PC-9 (cell line): ENCODE results near the gene CARHSP1. TPM values are rescaled to one million over a fixed set of nuclear protein-coding genes. Genes with fewer than 3 reads are reported as not detected.

Experiments
- BruUV-seq: library from RNA; stranded (reverse); fragments of 400-500 nt; replicated peaks from 2 replicates; lab custom pipeline; 2021; lab: Mats Ljungman, UMichigan
- CTCF ChIA-PET: fragments of 300-600 bp; sonication (Branson Sonifier 250); formaldehyde crosslinking; loops from one replicate; lab custom pipeline; 2022; ENCODE audit warnings: antibody characterized with exemption; lab: Charles Lee
- POLR2A ChIA-PET: fragments of 300-600 bp; sonication (Branson Sonifier 250); formaldehyde crosslinking; loops from one replicate; lab custom pipeline; 2022; ENCODE audit warnings: antibody characterized with exemption; ENCODE audit not compliant: unreplicated experiment; lab: Charles Lee
- DNase-seq, 2 experiments: peaks; one replicate each; pipeline versions ENCODE4 v3.0.0 to v3.0.0-alpha.2; 2015 to 2022; ENCODE audit warnings: mixed read lengths in 1 of 2
- H2AFZ ChIP-seq: fragments of 200-600 bp; sonication (generic); 2 replicates; pipeline ENCODE4 v1.8.1; 2017; ENCODE audit warnings: antibody characterized with exemption
- H3F3A ChIP-seq: fragments of 200-600 bp; sonication (generic); 2 replicates; pipeline ENCODE4 v1.8.1; 2017; ENCODE audit warnings: antibody characterized with exemption, mild to moderate bottlenecking, low read depth; ENCODE audit not compliant: insufficient read depth
- H3K27ac ChIP-seq: fragments of 200-600 bp; sonication (generic); 2 replicates; pipeline ENCODE4 v1.6.1; 2016; ENCODE audit warnings: mixed run types
- H3K27me3 ChIP-seq: fragments of 200-600 bp; sonication (generic); 2 replicates; pipeline ENCODE4 v1.6.1; 2016; ENCODE audit warnings: low read depth, mixed run types; ENCODE audit not compliant: insufficient read depth
- H3K36me3 ChIP-seq: fragments of 200-600 bp; sonication (generic); 2 replicates; pipeline ENCODE4 v1.6.1; 2016; ENCODE audit warnings: low read depth, mixed run types
- H3K4me1 ChIP-seq: fragments of 200-600 bp; sonication (generic); replicated peaks from 2 replicates; pipeline ENCODE4 v1.6.1; 2016; ENCODE audit warnings: mixed run types; ENCODE audit not compliant: insufficient read depth
- H3K4me2 ChIP-seq: fragments of 200-600 bp; sonication (generic); 2 replicates; pipeline ENCODE4 v1.6.1; 2017; ENCODE audit warnings: mixed run types
- H3K4me3 ChIP-seq: fragments of 200-600 bp; sonication (generic); 2 replicates; pipeline ENCODE4 v1.6.1; 2016; ENCODE audit warnings: mixed run types
- H3K79me2 ChIP-seq: fragments of 200-600 bp; sonication (generic); 2 replicates; pipeline ENCODE4 v1.6.1; 2017; ENCODE audit warnings: low read depth, mixed run types
- H3K9me2 ChIP-seq: fragments of 200-600 bp; sonication (generic); 2 replicates; pipeline ENCODE4 v1.8.1; 2017; ENCODE audit warnings: mild to moderate bottlenecking; ENCODE audit not compliant: insufficient read depth
- H3K9me3 ChIP-seq: fragments of 200-600 bp; sonication (generic); 2 replicates; pipeline ENCODE4 v1.8.1; 2016; ENCODE audit warnings: low read depth; ENCODE audit not compliant: insufficient read depth
- H4K20me1 ChIP-seq: fragments of 200-600 bp; sonication (generic); 2 replicates; pipeline ENCODE4 v1.8.1; 2017; ENCODE audit not compliant: insufficient read depth
- EZH2 ChIP-seq: fragments of 200-600 bp; sonication (generic); IDR thresholded peaks from 2 replicates; pipeline ENCODE4 v1.8.0; 2017; ENCODE audit warnings: antibody characterized with exemption, low read depth
- intact Hi-C: fragments of 100-400 bp; cut with micrococcal nuclease; formaldehyde crosslinking; loops from one replicate; pipeline ENCODE4 v1.10.0; 2022; ENCODE audit not compliant: unreplicated experiment
- total RNA-seq: library from RNA; stranded (reverse); gene quantifications from 2 replicates; pipeline ENCODE4 v1.2.3, GENCODE V29; 2021
- TF ChIP-seq, protein P1 (sequence below): fragments of 200-600 bp; sonication (generic); conservative IDR thresholded peaks from 2 replicates; pipeline ENCODE4 v1.6.1; 2017; ENCODE audit warnings: mixed run types, antibody characterized with exemption, mild to moderate bottlenecking, moderate library complexity

CARHSP1 gene
- total RNA-seq, 1 experiment from 2014 or later, result 179 TPM

DNA sequence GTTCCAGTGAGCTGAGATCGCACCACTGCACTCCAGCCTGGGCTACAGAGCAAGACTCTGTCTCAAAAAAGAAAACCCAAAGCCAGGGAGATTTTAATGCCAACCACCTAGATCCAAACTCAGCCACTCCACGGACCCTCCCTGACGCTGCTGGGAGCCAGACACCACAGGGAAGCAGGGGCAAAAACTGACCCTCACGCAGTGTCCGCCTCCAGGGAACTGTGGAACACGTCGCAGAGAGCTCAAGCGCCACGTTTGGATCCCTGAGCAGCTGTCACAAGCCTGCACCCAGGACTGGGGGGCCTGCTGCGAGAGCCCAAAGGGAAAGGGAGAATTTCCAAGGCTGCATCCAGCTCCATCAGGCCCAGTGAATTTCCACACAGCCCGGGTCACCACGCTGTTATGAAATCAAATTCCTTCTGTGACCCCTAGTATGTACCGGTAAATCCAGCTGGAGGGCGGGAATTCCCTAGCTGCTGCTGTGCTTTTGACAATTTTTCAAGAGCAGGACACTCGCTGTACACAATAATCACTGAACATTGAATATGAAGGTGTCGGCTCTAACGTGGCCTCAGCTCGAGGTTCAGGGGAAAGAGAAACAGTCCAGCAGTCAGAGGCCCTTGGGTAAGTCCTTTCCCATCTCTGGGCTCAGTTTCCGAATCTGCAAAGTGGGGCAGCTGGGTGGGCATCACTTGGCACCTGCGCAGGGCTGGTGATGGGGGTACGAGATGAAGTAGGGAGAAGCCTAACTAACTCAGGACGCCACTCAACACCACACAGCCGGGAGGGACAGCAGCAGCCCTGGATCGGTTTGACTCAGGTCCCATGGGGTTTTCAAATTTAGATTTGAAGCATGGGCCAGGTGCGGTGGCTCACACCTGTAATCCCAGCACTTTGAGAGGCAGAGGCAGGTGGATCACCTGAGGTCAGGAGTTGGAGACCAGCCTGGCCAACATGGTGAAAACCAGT, 8.6 kb downstream of the CARHSP1 start:
- peak; percentile 41 to 71 for DNase-seq
- Histone ChIP-seq H3K4me3 (no peak overlapping the region), H3K79me2 (peaks cover 62% of the 10 kb centered on the region), H3K27ac (no peak overlapping the region), H3K4me2 (peak overlapping the region; percentile 30; the same call in 1 of the 2 replicates), H3K36me3 (no peaks in the 10 kb centered on the region), H3K4me1 (peaks cover 29% of the 10 kb centered on the region), H4K20me1 (peaks cover 54% of the 10 kb centered on the region), H3F3A (peaks cover 29% of the 10 kb centered on the region; the same call in 1 of the 2 replicates), H3K9me3 (no peaks in the 10 kb centered on the region), H2AFZ (no peak overlapping the region), H3K27me3 (no peaks in the 10 kb centered on the region), H3K9me2 (no peaks in the 10 kb centered on the region)
- CTCF ChIA-PET, result interaction anchor here (1.1 kb wide), 1 partner anchor 9 kb away, joined by 3 read pairs; the partner anchor contains the start of gene CARHSP1
- BruUV-seq, result no TSS peak
- intact Hi-C loops, result no loop called here
- POLR2A ChIA-PET, result no interaction called here
- no peak for TF ChIP-seq EZH2
- TF ChIP-seq, protein P1, sequence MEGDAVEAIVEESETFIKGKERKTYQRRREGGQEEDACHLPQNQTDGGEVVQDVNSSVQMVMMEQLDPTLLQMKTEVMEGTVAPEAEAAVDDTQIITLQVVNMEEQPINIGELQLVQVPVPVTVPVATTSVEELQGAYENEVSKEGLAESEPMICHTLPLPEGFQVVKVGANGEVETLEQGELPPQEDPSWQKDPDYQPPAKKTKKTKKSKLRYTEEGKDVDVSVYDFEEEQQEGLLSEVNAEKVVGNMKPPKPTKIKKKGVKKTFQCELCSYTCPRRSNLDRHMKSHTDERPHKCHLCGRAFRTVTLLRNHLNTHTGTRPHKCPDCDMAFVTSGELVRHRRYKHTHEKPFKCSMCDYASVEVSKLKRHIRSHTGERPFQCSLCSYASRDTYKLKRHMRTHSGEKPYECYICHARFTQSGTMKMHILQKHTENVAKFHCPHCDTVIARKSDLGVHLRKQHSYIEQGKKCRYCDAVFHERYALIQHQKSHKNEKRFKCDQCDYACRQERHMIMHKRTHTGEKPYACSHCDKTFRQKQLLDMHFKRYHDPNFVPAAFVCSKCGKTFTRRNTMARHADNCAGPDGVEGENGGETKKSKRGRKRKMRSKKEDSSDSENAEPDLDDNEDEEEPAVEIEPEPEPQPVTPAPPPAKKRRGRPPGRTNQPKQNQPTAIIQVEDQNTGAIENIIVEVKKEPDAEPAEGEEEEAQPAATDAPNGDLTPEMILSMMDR, result no peak

DNA sequence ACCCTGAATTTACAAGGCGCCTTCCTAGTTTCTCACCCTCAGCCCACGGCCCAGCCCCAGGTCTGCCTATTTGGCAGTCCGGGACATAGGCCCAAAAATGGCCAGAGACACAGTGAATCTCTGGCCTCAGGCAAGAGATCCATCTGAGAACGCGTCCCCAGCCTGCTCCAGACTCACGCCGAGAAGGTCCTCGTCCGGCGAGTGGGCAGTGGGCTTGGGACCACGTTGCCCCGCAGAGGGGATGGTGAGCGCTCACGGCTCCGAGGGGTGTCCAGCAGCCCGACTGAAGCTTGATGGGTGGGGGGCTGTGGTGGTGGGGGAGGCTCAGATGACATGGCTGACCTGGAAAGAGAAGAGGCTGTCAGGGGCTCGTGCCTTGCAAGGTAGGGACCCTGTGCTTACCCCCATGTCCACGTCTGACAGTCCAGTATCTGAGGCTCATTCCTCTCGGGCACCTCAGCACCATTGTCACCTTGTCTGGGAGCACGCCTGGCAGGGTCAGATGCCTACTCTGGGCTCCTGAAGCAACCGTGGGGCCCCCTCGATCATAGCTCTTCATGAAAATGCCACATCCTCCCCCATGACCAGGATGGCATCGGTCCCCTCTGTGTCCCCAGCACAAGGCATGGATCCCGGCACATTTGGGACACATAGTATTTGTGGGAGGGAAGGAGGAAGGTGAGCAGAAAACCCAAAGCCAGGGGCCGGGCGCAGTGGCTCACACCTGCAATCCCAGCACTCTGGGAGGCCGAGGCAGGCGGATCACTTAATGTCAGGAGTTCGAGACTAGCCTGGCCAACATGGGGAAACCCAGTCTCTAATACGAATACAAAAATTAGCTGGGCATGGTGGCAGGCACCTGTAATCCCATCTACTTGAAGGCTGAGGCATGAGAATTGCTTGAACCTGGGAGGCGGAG, 9.6 kb downstream of the CARHSP1 start:
- peaks cover 46% of the 10 kb centered on the region for H4K20me1 ChIP-seq
- H2AFZ ChIP-seq, result no peak overlapping the region
- peaks cover 29% of the 10 kb centered on the region; the same call in 1 of the 2 replicates for H3F3A ChIP-seq
- CTCF ChIA-PET, result interaction anchor here (1.1 kb wide), 1 partner anchor 10 kb away, joined by 3 read pairs; the partner anchor contains the start of gene CARHSP1
- DNase-seq, result no peak
- H3K9me2 ChIP-seq, result no peaks in the 10 kb centered on the region
- H3K27ac ChIP-seq, result no peak overlapping the region
- H3K79me2 ChIP-seq, result peaks cover 52% of the 10 kb centered on the region
- BruUV-seq, result no TSS peak
- H3K4me1 ChIP-seq, result peaks cover 20% of the 10 kb centered on the region
- H3K36me3 ChIP-seq, result no peaks in the 10 kb centered on the region
- no peak overlapping the region for H3K4me3 ChIP-seq
- no peaks in the 10 kb centered on the region for H3K9me3 ChIP-seq
- no peaks in the 10 kb centered on the region for H3K27me3 ChIP-seq
- TF ChIP-seq, protein P1, result no peak
- TF ChIP-seq EZH2, result no peak
- POLR2A ChIA-PET, result no interaction called here
- no peak overlapping the region for H3K4me2 ChIP-seq
- intact Hi-C loops, result no loop called here

DNA sequence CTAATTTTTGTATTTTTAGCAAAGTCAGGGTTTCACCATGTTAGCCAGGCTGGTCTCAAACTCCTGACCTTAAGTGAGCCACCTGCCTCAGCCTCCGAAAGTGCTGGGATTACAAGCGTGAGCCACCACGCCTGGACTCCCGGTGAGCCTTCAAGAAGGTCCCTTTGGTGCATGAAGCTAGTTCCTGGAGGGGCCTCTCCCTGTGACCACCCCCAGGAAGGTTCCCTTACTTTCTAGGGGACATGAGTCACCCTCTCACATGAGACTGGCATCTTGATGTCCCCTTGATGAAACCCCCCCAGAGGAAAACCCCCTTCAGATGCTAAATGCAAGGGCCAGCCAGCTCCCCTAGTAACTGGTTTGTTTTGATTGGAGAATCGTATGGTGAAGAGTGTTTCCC, 12.8 kb downstream of the CARHSP1 start:
- H3K9me2 ChIP-seq, result no peaks in the 10 kb centered on the region

More for the DNA sequence above, 12.8 kb downstream of the CARHSP1 start:
- peaks cover 10% of the 10 kb centered on the region for H3K4me1 ChIP-seq
- H3K27ac ChIP-seq, result no peak overlapping the region
- DNase-seq, result no peak
- intact Hi-C loops, result no loop called here
- TF ChIP-seq, protein P1, result no peak
- no peak for TF ChIP-seq EZH2
- H3K9me3 ChIP-seq, result no peaks in the 10 kb centered on the region
- CTCF ChIA-PET, result no interaction called here
- no TSS peak for BruUV-seq
- H3K4me3 ChIP-seq, result no peak overlapping the region
- H3K36me3 ChIP-seq, result 0 out of 2 replicates have a peak, but pooled peaks cover 7% of the 10 kb centered on the region
- no peaks in the 10 kb centered on the region for H3K27me3 ChIP-seq
- no peak overlapping the region for H2AFZ ChIP-seq
- peaks cover 39% of the 10 kb centered on the region for H3F3A ChIP-seq
- POLR2A ChIA-PET, result no interaction called here
- H3K4me2 ChIP-seq, result no peak overlapping the region
- peaks cover 20% of the 10 kb centered on the region; the same call in 1 of the 2 replicates for H3K79me2 ChIP-seq
- H4K20me1 ChIP-seq, result peaks cover 21% of the 10 kb centered on the region
